GM18499 (cell line): Measurements from ENCODE around the gene PCDH9.

ENCODE experiments used
- ATAC-seq: cut with Tn5 transposase; IDR thresholded peaks from one replicate; pipeline ENCODE4 v1.9.1; 2021; ENCODE audit warnings: moderate number of reproducible peaks; ENCODE audit not compliant: insufficient read depth, unreplicated experiment

The PCDH9 gene

DNA sequence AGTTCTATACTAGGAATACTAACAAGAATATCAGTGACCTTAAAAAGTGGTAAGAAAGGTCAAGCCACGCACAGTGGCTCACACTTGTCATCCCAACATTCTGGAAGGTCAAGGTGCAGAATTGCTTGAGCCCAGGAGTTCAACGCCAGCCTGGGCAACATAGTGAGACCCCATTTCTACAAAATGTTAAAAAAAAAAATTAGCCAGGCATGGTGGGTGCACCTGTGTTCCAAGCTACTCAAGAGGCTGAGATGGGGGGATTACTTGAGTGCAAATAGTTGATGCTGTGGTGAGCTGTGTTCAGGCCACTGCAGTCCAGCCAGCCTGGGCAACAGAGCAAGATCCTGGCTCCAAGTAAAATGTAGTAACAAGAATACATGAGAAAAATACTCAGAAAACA lies 61.8 kb downstream of the PCDH9 start:
- ATAC-seq, result no peak

DNA sequence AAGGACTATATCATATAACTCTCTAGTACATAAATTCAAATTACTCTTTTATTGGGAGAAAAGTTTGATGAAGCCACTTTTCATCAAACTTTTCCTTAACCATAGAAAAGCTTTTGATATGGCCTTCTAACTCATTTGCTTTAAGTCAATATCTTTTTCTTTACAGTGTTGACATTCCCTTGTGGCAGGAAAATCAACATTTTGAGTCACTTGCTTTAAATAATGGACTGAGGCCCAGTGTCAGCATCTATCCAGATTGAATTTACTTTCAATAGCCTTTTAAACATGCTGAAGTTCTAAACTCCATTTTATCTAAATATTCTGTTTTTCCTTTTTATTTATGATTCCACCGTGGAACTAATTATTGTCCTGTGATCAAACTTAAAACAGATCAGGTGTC lies 62.7 kb downstream of the PCDH9 start:
- no peak for ATAC-seq

DNA sequence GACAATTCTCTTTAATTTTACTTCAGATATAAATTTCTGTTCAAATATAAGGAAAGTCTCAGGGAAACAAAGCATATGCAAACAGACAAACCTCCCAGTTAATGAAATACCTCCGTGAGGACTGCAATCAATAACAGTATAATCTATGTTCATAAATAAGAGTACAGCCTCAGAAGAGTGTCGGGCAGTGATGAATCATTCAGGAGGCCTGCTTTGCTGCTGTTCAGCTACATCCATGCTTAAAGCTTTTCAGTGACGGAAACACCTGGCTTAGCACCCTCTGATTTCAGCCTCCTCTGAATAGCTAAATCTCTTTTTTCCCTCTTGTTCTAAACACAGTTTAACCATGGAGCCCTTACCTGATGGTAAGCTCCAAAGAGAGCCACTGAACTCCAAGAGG lies 69.0 kb downstream of the PCDH9 start:
- no peak for ATAC-seq

DNA sequence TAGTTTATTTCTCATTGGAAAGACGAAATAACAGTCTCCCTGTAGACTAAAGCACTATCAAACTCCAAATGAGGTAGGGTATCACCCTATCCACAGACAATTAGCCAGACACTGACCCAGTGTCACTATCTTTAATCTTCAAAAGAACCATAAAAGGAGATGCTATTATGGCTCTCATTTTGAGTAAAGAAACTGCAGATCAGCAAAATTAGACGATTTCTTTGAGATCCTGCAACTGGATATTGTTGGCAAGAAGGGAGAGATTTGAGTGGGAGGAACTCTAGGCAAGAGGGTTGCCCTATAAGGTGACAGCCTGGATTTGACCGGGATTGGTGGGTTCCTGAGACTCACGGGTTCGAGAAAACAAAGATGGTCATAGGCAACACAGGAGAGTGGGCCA lies 71.2 kb downstream of the PCDH9 start:
- ATAC-seq, result no peak

DNA sequence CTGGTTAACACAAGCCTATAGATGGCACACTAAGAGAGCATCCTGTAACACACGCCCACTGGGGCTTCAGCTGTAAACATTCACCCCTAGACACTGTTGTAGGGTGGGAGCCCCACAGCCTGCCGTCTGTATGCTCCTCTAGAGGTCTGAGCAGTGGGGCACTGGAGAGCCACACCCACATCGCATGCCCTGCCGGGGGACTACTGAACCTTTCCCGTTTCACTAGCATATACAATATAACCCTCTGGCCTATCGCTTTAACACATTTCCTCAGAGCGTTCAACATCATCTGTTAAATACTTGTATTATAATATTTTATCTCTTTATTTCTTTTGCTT lies 73.4 kb downstream of the PCDH9 start:
- no peak for ATAC-seq

DNA sequence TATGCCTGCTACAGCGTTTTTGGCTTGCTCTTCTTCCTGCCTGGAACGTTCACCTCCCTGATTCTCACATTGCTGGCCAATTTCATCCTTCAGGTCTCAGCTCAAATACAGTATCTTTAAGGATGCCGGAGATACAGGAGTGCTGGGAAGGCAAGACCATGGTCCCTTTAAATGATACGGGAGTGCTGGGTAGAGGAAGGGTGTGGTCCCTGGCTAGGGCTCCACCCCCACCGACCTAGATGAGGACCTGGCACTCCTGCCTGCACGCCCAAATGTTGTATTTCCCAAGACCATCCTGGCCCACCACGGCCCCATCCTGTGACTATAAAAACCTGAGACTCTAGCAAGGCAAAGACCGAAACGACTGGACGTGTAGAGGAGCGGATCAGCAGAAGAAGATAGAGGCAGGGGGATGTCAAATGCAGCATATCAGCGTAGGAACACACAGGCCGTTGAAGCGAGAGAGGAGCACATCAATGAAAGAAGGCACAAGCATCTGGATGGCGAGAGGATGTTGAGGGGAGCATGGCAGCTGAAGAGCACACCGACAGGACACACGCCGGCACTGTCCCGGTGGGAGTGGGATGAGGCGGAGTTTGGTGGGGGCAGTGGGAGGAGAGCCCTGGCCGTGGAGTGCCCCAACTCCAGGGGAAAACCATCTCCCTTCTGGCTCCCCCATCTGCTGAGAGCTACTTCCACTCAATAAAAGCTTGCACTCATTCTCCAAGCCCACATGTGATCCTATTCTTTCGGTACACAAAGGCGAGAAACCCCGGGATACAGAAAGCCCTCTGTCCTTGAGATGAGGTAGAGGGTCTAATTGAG lies 74.0 kb downstream of the PCDH9 start:
- no peak for ATAC-seq

DNA sequence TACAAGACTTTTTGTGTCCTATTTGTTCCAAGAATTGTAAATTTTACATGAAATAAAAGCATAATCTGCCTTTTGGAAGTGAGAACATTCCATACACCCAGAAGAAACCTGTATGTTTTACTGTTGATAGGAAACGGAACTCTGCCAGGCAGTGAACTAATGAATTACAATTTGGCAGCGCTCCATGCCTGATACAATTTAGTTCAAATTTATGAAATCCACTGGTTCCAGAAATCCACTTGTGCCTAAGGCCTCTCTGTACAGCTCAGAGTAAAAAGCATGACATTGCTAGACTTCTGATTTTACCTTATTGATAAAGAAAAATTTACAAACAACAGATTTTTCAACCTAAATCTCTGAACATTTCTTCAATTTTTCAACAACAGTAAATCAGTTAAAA lies 78.1 kb downstream of the PCDH9 start:
- ATAC-seq, result no peak

DNA sequence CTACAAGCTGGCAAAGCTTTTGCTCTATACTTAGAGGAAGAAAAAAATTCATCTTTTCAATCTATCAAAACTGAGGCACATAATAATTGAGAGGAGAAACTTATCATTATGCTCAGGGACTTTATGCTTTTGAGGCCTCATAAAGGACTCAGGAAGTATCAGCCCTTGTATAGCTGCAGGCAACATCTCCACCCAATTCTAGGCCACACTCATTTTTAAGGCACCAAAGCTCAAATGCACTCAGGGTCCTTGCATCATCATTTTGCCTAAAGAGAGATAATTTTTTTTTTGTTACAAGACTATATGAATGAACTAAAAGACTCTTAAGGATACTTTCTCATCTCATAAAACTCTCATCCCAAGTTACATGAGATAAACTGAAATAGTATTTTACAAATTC lies 78.5 kb downstream of the PCDH9 start:
- no peak for ATAC-seq

DNA sequence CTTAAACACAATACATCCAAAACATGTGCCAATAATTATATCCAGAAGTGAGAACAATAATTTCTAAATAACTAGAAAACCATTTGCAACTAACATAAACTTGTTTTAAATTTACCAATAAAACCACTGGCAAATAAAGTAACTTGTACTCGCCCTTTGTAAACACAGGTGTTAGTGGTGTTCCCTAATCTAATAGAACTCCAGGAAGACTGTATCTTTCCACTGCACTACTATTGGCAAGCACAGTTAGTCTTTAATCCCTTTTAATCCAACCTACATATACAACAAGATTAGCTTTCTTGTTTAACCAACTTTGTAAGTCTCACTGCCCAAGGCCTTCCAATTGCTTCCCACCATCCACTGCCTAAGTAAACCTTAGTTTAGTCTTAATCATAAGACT lies 79.5 kb downstream of the PCDH9 start:
- no peak for ATAC-seq

DNA sequence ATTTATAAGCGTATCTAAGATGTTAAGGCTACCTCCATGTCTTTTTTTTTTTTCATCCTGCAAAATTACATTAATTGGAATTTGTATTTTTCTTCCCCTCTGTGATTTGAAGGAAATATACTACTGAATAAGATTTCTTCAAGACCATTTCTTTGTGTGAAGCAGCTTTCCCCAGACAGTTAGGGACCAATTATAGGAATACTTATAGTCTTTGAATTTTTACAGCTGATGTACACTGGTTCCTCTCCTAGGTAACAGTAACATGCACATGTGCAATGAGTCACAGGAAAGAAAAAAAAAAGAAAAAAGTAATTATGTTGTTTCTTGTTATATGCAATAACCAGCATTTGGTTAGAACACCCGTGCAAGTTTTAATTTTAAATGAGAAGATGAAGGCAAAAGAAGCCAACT lies 82.0 kb downstream of the PCDH9 start:
- ATAC-seq, result no peak

DNA sequence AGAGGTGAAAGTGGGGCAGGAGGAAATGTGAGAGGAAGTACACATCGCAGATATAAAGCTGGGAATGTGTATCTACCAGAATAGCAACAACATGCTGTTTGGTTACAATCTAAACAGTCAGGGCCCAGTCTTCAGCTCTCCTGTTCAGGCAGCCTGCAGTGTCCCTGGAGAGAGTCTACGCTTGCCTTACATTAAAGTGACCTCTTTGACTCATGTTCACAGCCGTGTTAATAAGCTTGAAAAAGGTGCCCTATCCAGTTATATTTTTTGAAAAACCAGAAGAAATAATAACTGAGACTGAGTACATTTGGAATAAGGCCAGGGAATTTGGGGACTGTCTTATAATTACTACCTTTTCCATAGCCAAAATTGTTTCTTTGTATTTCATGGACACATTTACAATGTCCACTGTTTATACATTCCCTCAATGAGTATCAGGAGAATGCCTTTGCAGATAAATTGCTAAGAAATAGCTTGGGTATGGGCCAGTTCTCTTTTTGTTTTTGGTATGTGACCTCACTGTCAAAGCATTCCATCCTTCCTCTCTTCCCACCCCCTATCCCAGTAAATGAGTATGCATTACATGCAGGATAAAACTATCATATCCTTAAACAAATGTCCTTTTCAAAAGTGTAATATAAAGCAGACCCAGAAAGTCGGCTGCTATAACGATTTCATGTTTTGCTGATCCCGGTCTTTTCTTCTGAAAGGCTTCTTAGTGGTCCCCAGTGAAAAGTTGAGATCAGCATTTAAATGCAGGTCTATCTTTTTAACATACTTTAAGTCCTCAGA lies 82.6 kb downstream of the PCDH9 start:
- no peak for ATAC-seq

DNA sequence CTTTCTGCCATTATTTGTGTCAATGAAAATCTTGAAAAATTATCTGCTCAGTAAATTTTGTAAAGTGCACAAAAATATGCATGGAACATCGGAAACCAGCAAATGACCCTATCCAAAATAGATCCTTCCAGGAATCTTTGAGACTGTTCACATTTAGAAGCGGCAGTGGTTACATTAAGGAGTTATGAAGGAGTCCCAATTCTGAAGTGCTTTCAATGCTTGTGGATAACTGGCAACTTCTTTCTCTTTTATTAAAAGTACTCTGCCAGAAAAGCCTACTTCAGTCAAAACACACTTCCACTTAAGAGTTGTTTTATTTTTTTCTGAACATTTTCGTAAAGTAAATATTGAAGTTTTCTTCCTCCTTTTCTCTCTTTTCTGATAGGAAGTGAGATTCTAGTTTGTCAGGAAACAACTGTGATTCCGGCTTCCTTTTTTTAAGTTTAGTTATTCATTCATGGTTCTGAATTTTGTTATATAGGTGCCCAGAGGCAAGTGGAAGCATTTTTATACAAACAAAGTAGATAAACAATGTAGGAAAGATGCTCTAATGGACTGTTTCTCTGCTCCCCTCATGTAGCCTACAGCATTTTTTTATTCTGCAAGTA lies 83.5 kb downstream of the PCDH9 start:
- ATAC-seq, result no peak

DNA sequence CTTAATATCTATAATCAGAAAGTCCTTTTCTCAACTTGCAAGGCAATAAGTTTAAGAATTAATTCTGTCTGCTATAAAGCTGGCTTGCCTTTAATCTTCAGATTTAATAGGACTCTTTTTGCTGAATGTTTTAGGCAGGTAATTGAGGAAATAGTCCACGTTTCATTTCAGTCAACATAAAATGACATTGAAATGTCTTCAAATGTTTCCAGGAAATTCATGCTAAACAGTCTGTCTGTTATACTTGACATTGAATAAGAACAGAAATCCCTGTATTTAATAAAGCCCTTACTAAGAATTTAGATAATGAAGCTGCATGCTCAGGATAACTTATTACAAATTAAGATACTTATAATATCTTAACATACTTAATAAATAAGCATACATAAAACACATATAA lies 84.2 kb downstream of the PCDH9 start:
- no peak for ATAC-seq

DNA sequence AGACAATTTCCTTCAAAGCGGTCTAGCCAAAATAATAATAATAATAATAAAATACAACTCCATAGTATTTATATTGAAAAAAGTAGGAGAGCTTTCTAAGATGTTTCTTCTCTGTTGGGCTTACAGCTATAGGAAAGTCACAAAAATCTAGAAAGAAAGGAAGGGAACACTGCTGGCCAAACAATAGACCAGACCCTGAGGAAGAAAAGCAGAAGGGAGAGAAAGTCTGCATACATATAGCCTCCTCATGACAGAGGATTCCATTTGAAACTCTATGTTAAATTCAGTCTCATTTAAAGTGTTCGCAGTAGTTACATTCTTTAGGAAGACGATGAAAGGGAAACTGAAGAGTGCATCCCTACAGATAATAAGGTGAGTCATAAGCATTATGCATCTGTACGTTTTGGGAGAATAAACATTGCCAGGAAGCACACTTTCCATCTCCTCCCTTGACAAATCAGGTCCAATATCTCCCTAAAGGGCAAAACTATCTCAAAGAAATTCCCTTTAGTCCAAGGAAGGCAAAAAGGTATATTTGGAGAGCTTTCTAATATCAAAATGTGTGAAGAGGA lies 86.5 kb downstream of the PCDH9 start:
- ATAC-seq, result no peak

DNA sequence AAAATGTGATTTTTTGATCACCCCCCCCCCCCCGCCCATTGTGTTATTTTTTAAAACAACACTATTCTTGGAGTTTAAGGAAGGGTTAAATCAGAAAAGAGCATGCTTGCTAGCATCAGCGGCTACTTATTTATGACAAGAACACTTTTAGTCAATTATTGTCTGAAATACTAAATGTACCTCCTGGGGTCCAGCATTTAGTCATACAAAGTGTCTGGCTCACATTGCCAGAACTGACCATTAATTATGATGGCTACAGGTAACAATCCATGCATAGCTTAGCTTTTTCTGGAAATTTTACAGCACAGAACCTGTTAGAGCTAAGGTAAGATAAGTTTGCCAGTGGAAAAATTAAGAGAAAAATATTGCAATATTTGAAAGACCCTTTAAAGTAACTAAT lies 90.1 kb downstream of the PCDH9 start:
- no peak for ATAC-seq

DNA sequence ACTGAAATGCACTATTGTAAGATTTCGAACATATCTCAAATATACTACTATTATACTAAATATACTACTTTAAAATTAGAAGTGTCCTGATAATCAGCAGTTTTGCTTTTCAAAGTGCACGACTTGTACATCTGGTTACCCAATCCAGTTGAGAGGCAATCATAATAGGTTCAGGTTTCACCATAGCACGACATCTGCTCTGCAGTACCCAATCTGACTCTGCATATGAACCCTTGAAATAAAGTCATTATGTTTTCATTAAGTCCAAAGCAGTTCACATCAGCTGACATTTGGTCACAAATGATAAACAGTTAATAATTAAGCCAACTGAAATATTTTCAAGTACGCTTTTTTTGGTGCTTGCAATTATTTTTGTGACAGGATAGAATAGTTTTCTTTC lies 90.6 kb downstream of the PCDH9 start:
- ATAC-seq, result no peak

DNA sequence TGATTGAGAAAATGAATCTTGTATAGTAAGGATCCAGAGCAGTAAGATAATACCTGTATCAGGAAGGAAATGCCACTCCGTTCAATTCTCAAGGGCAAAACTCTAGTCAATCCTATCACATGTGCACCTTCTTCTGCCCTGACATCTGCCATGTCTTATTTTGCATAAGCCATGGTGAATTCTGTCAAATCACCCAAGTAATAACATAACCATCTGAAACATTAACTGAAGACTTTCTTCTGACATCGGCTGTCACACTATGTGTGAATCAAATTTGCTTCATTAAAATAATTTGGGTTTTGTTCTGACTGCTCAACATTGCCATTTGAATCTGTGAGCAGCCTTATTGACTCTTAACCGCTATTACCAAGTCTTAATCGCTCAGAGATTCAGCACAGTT lies 91.2 kb downstream of the PCDH9 start:
- ATAC-seq, result no peak

DNA sequence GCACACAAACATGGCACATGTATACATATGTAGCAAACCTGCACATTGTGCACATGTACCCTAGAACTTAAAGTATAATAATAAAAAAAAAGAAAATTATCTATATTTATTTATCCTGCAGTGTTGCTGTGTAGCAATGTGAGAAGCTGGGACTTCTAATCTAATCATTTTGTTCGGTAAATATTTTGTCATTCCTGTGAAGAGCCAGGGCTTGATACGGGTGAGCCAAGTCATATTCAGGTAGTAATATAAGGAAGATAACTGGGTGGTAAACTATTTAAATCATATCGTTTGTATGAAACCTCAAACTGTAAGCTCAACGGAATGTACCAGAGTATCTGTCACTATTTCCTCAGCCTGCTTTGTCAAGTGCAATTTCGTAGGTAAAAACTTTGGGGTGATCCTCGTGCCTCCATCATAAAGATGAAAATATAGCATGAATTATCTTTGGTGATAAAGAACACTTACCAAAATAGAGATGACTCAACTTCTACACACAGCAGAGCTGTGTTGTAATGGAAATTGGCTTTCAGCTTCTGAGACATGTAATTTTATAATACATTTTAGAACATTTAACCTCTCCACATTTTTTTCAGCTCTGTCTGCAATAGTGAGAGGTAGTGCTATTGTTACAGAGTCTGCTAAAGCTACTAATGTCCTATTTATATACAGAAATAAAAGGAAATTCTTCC lies 92.9 kb downstream of the PCDH9 start:
- no peak for ATAC-seq

DNA sequence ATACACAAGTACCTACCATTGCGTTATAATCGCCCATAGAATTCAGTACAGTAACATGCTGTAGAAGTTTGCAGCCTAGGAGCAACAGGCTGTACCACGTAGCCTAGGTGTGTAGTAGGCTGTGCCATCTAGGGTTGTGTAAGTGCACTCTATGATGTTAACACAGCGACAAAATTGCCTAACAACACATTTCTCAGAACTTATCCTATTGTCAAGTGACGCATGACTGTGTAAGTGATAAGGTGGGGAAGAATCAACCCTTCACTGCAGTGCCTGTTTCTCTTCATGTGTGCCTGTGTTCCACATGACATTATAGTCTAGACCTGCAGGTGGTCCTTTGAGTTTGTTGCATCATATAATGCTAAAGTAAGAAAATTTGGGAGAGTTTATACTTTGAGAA lies 94.0 kb downstream of the PCDH9 start:
- ATAC-seq, result no peak

DNA sequence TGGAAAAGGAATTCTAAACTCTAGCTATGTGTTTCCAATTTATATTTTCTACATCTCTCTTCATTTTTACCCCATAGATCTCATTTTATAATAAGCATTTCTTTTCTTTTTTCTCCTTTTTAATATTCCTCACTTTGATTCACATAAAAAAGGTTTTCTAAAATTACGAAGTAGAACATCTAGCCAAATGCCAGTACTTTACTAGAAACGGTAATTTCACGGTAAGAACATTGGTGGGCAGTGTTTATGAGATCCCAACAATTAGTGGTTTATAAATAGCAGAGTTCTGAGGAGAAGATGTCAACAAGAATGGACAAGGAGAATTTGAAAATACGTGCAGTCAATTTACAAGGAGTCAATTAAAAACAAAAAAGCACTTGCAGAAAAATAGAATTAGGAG lies 94.8 kb downstream of the PCDH9 start:
- ATAC-seq, result no peak
